H9 (cell line): ENCODE data around the gene FAM114A1. TPM values are rescaled to one million over a fixed set of nuclear protein-coding genes. Genes with fewer than 3 reads are reported as not detected.

Source experiments
- DNase-seq: peaks from one replicate; pipeline ENCODE4 v3.0.0-alpha.2; 2017
- H2AFZ ChIP-seq: one replicate; pipeline ENCODE4 v1.6.1; 2013; ENCODE audit warnings: mild to moderate bottlenecking, low read length, control low read depth, moderate library complexity
- H2AK5ac ChIP-seq: 2 replicates; pipeline ENCODE4 v1.6.1; 2013; ENCODE audit warnings: low read length, control low read depth, mixed read lengths; ENCODE audit not compliant: insufficient read length
- H2BK120ac ChIP-seq: one replicate; pipeline ENCODE4 v1.6.1; 2013; ENCODE audit warnings: low read depth, mild to moderate bottlenecking, low read length, control low read depth, inconsistent platforms; ENCODE audit not compliant: poor library complexity, severe bottlenecking
- H2BK12ac ChIP-seq: 2 replicates; pipeline ENCODE4 v1.6.1; 2013; ENCODE audit warnings: low read length, control low read depth, mixed read lengths, low read depth; ENCODE audit not compliant: insufficient read length
- H2BK15ac ChIP-seq: 2 replicates; pipeline ENCODE4 v1.6.1; 2013; ENCODE audit warnings: low read depth, low read length, control low read depth
- H2BK20ac ChIP-seq: one replicate; pipeline ENCODE4 v1.6.1; 2013; ENCODE audit warnings: low read depth, mild to moderate bottlenecking, low read length, control low read depth, inconsistent platforms; ENCODE audit not compliant: poor library complexity, severe bottlenecking
- H2BK5ac ChIP-seq: 2 replicates; pipeline ENCODE4 v1.6.1; 2013; ENCODE audit warnings: low read length, control low read depth, mixed read lengths; ENCODE audit not compliant: insufficient read length
- H3K14ac ChIP-seq: 2 replicates; pipeline ENCODE4 v1.6.1; 2013; ENCODE audit warnings: low read length, control low read depth; ENCODE audit not compliant: insufficient read depth
- H3K18ac ChIP-seq: 2 replicates; pipeline ENCODE4 v1.6.1; 2013; ENCODE audit warnings: low read depth, mild to moderate bottlenecking, mixed read lengths, low read length, control low read depth; ENCODE audit not compliant: insufficient read length
- H3K23ac ChIP-seq: 2 replicates; pipeline ENCODE4 v1.6.1; 2013; ENCODE audit warnings: low read length, control low read depth, mixed read lengths, low read depth; ENCODE audit not compliant: insufficient read length
- H3K23me2 ChIP-seq: 2 replicates; pipeline ENCODE4 v1.6.1; 2013; ENCODE audit warnings: low read depth, mild to moderate bottlenecking, mixed read lengths, low read length, control low read depth; ENCODE audit not compliant: insufficient read length, poor library complexity, severe bottlenecking
- H3K27ac ChIP-seq: 2 replicates; pipeline ENCODE4 v1.5.1; 2013; ENCODE audit warnings: low read length, control low read depth, mixed read lengths, low read depth; ENCODE audit not compliant: insufficient read length
- H3K27me3 ChIP-seq: 2 replicates; pipeline ENCODE4 v1.6.1; 2013; ENCODE audit warnings: low read length, control low read depth, inconsistent platforms; ENCODE audit not compliant: insufficient read depth
- H3K4ac ChIP-seq: 2 replicates; pipeline ENCODE4 v1.6.1; 2013; ENCODE audit warnings: low read depth, mild to moderate bottlenecking, control low read depth, inconsistent platforms, low read length, moderate library complexity
- H3K4me1 ChIP-seq: 2 replicates; pipeline ENCODE4 v1.6.1; 2013; ENCODE audit warnings: low read length, control low read depth, inconsistent platforms; ENCODE audit not compliant: insufficient read depth
- H3K4me2 ChIP-seq: 2 replicates; pipeline ENCODE4 v1.6.1; 2013; ENCODE audit warnings: low read length, control low read depth, mixed read lengths; ENCODE audit not compliant: insufficient read length, insufficient read depth
- H3K56ac ChIP-seq: 2 replicates; pipeline ENCODE4 v1.6.1; 2013; ENCODE audit warnings: low read depth, mild to moderate bottlenecking, mixed read lengths, low read length, control low read depth; ENCODE audit not compliant: insufficient read length
- H3K79me1 ChIP-seq: 2 replicates; pipeline ENCODE4 v1.6.1; 2013; ENCODE audit warnings: low read depth, mild to moderate bottlenecking, moderate library complexity, low read length, control low read depth, inconsistent platforms; ENCODE audit not compliant: insufficient read depth, poor library complexity, severe bottlenecking
- H3K79me2 ChIP-seq: 2 replicates; pipeline ENCODE4 v1.6.1; 2013; ENCODE audit warnings: low read length, control low read depth, inconsistent platforms; ENCODE audit not compliant: insufficient read depth
- H3K9ac ChIP-seq: 2 replicates; pipeline ENCODE4 v1.6.1; 2013; ENCODE audit warnings: low read length, control low read depth, mixed read lengths; ENCODE audit not compliant: insufficient read length; ENCODE audit errors: extremely low read depth
- H3K9me3 ChIP-seq: one replicate; pipeline ENCODE4 v1.6.1; 2013; ENCODE audit warnings: low read depth, low read length, inconsistent platforms; ENCODE audit not compliant: control insufficient read depth
- H3T11ph ChIP-seq: one replicate; pipeline ENCODE4 v1.6.1; 2013; ENCODE audit warnings: mild to moderate bottlenecking, low read length, control low read depth, inconsistent platforms
- H4K20me1 ChIP-seq: one replicate; pipeline ENCODE4 v1.6.1; 2013; ENCODE audit not compliant: control insufficient read depth, insufficient read length, insufficient read depth
- H4K5ac ChIP-seq: 2 replicates; pipeline ENCODE4 v1.6.1; 2013; ENCODE audit warnings: low read depth, mild to moderate bottlenecking, mixed read lengths, low read length, control low read depth; ENCODE audit not compliant: insufficient read length
- H4K8ac ChIP-seq: replicated peaks from 2 replicates; pipeline ENCODE4 v1.6.1; 2013; ENCODE audit warnings: low read length, control low read depth, mixed read lengths, low read depth; ENCODE audit not compliant: insufficient read length
- H4K91ac ChIP-seq: 2 replicates; pipeline ENCODE4 v1.6.1; 2013; ENCODE audit warnings: low read depth, mild to moderate bottlenecking, moderate library complexity, mixed read lengths, low read length, control low read depth; ENCODE audit not compliant: insufficient read length
- H3K27ac Mint-ChIP-seq, 3 experiments: 2 replicates in 2 of 3; 3 replicates in 1 of 3; pipeline ENCODE4 v1.8.0; 2020 to 2021; ENCODE audit warnings: mixed read lengths in 3 of 3, mild to moderate bottlenecking in 1 of 3, moderate library complexity in 1 of 3
- H3K27me3 Mint-ChIP-seq: 2 replicates; pipeline ENCODE4 v1.8.0; 2021; ENCODE audit warnings: low read depth, mild to moderate bottlenecking, moderate library complexity, mixed read lengths
- H3K36me3 Mint-ChIP-seq, 3 experiments: 2 replicates in 2 of 3; 3 replicates in 1 of 3; pipeline ENCODE4 v1.8.0; 2020 to 2021; ENCODE audit warnings: low read depth in 3 of 3, mixed read lengths in 3 of 3; ENCODE audit not compliant: insufficient read depth in 1 of 3
- H3K4me1 Mint-ChIP-seq, 2 experiments: 2 replicates each; pipeline ENCODE4 v1.8.0; 2020; ENCODE audit warnings: mixed read lengths in 2 of 2
- H3K4me3 Mint-ChIP-seq, 2 experiments: 2 replicates in 1 of 2; 3 replicates in 1 of 2; pipeline ENCODE4 v1.8.0; 2020 to 2021; ENCODE audit warnings: mild to moderate bottlenecking in 2 of 2, mixed read lengths in 2 of 2, moderate library complexity in 1 of 2
- H3K9me3 Mint-ChIP-seq, 2 experiments: 2 replicates in 1 of 2; 3 replicates in 1 of 2; pipeline ENCODE4 v1.8.0; 2020; ENCODE audit warnings: mild to moderate bottlenecking in 2 of 2, mixed read lengths in 2 of 2, moderate library complexity in 1 of 2
- CTCF ChIP-seq: fragments of 200-600 bp; sonication (generic); conservative IDR thresholded peaks from 3 replicates; pipeline ENCODE4 v1.8.0; 2021; ENCODE audit warnings: antibody characterized with exemption, mild to moderate bottlenecking
- WGBS: extraction: QIAGEN DNeasy Blood & Tissue Kit; methylation state at CpG from one replicate; pipeline ENCODE4 v1.1.7; 2013; ENCODE audit warnings: missing lambda C conversion rate, low lambda C conversion rate, mixed read lengths; ENCODE audit not compliant: insufficient read length; ENCODE audit errors: extremely low coverage; 5-methylcytosine and 5-hydroxymethylcytosine counted together
- total RNA-seq: library from RNA; stranded (reverse); gene quantifications from 2 replicates; pipeline ENCODE4 v1.2.1, GENCODE V29; 2021

The FAM114A1 gene
- total RNA-seq, 1 experiment from 2014 or later = 9.9 TPM

DNA sequence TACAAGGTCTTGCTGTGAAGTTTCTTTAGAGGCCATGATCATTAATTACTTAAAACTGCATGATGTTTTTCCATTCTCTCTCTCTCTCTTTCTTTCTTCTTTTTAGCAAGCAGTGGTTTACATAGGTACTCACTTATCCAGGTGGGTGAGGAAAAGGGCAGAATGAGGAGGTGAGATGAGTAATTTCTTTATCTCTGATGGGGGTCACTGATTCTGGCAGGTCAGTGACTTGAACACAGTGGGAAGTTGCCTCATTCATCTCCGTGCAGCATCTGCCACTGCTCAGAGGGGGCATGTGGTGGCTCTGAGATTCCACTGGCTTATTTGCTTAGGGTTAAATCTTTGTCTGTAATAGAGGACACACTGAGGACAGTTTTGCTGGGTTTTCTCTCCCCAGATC is 62.6 kb downstream of the FAM114A1 start:
- Histone ChIP-seq H3K79me2 (no peaks in the 10 kb centered on the region), H2BK15ac (no peak overlapping the region), H3K27me3 (no peaks in the 10 kb centered on the region), H4K5ac (no peak overlapping the region), H3T11ph (no peak overlapping the region), H3K27ac (no peak overlapping the region), H4K8ac (no peak overlapping the region), H3K9me3 (no peaks in the 10 kb centered on the region), H2BK5ac (no peak overlapping the region), H3K23me2 (no peaks in the 10 kb centered on the region), H3K4me2 (no peak overlapping the region), H3K23ac (no peak overlapping the region), H4K20me1 (no peaks in the 10 kb centered on the region), H2BK12ac (no peak overlapping the region), H3K56ac (no peak overlapping the region), H3K4me1 (no peaks in the 10 kb centered on the region), H4K91ac (no peak overlapping the region), H3K4ac (no peak overlapping the region), H3K9ac (no peak overlapping the region), H2AK5ac (no peak overlapping the region), H3K79me1 (no peaks in the 10 kb centered on the region), H3K14ac (no peak overlapping the region), H2AFZ (no peak overlapping the region), H2BK20ac (no peak overlapping the region), H3K18ac (no peak overlapping the region), H2BK120ac (no peak overlapping the region)
- Mint-ChIP-seq H3K4me1 (0 out of 4 replicates have a peak, but pooled peaks cover 0 to 2% of the 10 kb centered on the region in 2 experiments), H3K9me3 (no peaks in the 10 kb centered on the region), H3K4me3 (no peak overlapping the region), H3K27ac (peak overlapping the region in 1 of 3 experiments; percentile 58; a peak in 1 of 7 replicates), H3K36me3 (peaks cover 0 to 11% (median 8%) of the 10 kb centered on the region in 3 experiments; a peak in 2 of 7 replicates), H3K27me3 (no peaks in the 10 kb centered on the region)
- TF ChIP-seq CTCF = no peak
- no peak for DNase-seq
- no CpG with 5 or more reads among the region's 1 CpG for WGBS
